GM12875 (cell line): Measurements from ENCODE around the gene FSD1.

Experiments
- H3K4me3 ChIP-seq: one replicate; pipeline ENCODE4 v1.5.1; 2011; ENCODE audit warnings: low read depth, low read length, control low read depth
- TF ChIP-seq, protein P1 (sequence below): IDR thresholded peaks from 2 replicates; pipeline ENCODE4 v1.5.1; 2011; ENCODE audit warnings: low read depth, mild to moderate bottlenecking, control low read depth, inconsistent platforms, low read length, moderate library complexity, borderline replicate concordance; ENCODE audit not compliant: insufficient read depth

Gene FSD1

DNA sequence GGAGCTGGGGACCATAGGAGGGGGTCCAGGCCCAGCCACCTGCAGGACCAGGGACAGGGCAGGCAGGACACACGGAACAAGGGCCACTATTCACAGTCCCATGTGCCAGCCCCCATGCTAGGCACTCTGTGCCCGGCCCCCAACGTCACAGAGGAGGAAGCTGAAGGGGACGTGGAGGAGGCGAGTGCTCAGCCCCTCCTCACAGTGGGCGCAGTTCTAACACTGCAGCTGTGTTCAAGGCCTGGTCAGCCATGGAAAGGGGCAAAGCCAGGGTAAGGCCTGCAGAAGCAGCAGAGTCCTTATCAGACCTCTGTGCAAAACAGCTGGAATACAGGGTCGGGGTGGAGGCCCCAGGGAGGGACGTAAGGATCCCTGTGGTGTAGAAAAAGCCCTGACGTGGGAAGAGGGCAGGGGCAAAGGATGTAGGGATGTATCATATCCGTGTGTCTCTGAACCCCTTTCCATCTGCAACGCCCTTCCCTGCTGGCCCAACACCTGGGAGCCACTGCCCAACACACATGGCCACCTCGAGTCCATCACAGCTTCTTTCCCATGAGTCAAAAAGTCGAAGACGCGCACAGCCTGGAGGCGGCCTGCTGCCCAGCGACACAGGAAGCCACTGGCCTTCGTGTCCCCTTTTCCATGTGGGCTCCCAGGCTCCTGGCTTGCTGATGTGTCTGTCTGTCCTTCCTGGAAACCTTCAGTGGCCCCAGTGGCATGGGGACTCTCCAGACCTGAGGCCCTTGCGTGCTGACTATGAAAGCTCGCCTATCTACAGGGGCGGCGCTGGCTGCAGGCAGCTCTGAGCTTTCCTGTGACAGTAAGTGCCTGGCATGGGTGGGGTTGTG is 68.0 kb downstream of the FSD1 start:
- TF ChIP-seq, protein P1, sequence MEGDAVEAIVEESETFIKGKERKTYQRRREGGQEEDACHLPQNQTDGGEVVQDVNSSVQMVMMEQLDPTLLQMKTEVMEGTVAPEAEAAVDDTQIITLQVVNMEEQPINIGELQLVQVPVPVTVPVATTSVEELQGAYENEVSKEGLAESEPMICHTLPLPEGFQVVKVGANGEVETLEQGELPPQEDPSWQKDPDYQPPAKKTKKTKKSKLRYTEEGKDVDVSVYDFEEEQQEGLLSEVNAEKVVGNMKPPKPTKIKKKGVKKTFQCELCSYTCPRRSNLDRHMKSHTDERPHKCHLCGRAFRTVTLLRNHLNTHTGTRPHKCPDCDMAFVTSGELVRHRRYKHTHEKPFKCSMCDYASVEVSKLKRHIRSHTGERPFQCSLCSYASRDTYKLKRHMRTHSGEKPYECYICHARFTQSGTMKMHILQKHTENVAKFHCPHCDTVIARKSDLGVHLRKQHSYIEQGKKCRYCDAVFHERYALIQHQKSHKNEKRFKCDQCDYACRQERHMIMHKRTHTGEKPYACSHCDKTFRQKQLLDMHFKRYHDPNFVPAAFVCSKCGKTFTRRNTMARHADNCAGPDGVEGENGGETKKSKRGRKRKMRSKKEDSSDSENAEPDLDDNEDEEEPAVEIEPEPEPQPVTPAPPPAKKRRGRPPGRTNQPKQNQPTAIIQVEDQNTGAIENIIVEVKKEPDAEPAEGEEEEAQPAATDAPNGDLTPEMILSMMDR = no peak
- H3K4me3 ChIP-seq = no peak overlapping the region

GRCh38 chr19:4373013-4373367 is 68.6 kb downstream of the FSD1 start:
- TF ChIP-seq, protein P1 = no peak
- no peak overlapping the region for H3K4me3 ChIP-seq
